Hepatocyte (in vitro differentiated cells): ENCODE data around the gene EFCAB7. TPM values are rescaled to one million over a fixed set of nuclear protein-coding genes. Genes with fewer than 3 reads are reported as not detected.

Experiments used
- DNase-seq: peaks from one replicate; pipeline ENCODE4 v3.0.0-alpha.2; 2016; ENCODE audit warnings: low spot score
- H2AFZ ChIP-seq: fragments of 200-600 bp; sonication (generic); 2 replicates; pipeline ENCODE4 v1.6.0; 2016; ENCODE audit warnings: antibody characterized with exemption, mild to moderate bottlenecking
- H3K27ac ChIP-seq: fragments of 200-600 bp; sonication (generic); 2 replicates; pipeline ENCODE4 v1.5.1; 2016; ENCODE audit warnings: mild to moderate bottlenecking
- H3K27me3 ChIP-seq: fragments of 200-600 bp; sonication (generic); 2 replicates; pipeline ENCODE4 v1.6.1; 2016
- H3K36me3 ChIP-seq: fragments of 200-600 bp; sonication (generic); replicated peaks from 2 replicates; pipeline ENCODE4 v1.5.1; 2016; ENCODE audit warnings: low read depth; ENCODE audit not compliant: insufficient read depth
- H3K4me1 ChIP-seq: fragments of 200-600 bp; sonication (generic); 2 replicates; pipeline ENCODE4 v1.5.1; 2016; ENCODE audit warnings: mild to moderate bottlenecking, moderate library complexity; ENCODE audit not compliant: insufficient read depth
- H3K4me2 ChIP-seq: fragments of 200-600 bp; sonication (generic); 2 replicates; pipeline ENCODE4 v1.6.0; 2016
- H3K4me3 ChIP-seq: fragments of 200-600 bp; sonication (generic); 2 replicates; pipeline ENCODE4 v1.5.1; 2016; ENCODE audit warnings: mild to moderate bottlenecking
- H3K79me2 ChIP-seq: fragments of 200-600 bp; sonication (generic); 2 replicates; pipeline ENCODE4 v1.6.0; 2017; ENCODE audit warnings: mild to moderate bottlenecking
- H3K9me2 ChIP-seq: fragments of 200-600 bp; sonication (generic); replicated peaks from 2 replicates; pipeline ENCODE4 v1.6.0; 2017; ENCODE audit warnings: mild to moderate bottlenecking; ENCODE audit not compliant: insufficient read depth
- H3K9me3 ChIP-seq: fragments of 200-600 bp; sonication (generic); 2 replicates; pipeline ENCODE4 v1.5.1; 2016; ENCODE audit warnings: low read depth, mild to moderate bottlenecking
- H4K20me1 ChIP-seq: fragments of 200-600 bp; sonication (generic); 2 replicates; pipeline ENCODE4 v1.6.0; 2016; ENCODE audit warnings: mild to moderate bottlenecking; ENCODE audit not compliant: insufficient read depth, poor library complexity, severe bottlenecking
- EZH2 ChIP-seq: fragments of 200-600 bp; sonication (generic); IDR thresholded peaks from 2 replicates; pipeline ENCODE4 v1.6.1; 2016; ENCODE audit warnings: antibody characterized with exemption, mild to moderate bottlenecking, borderline replicate concordance
- EZH2phosphoT487 ChIP-seq: fragments of 200-600 bp; sonication (generic); IDR thresholded peaks from one replicate; pipeline ENCODE4 v1.6.1; 2018; ENCODE audit warnings: antibody characterized with exemption, mild to moderate bottlenecking, low read depth, moderate library complexity; ENCODE audit not compliant: unreplicated experiment, severe bottlenecking
- WGBS: methylation state at CpG from one replicate; pipeline ENCODE4 v1.1.6; 2016; ENCODE audit warnings: low lambda C conversion rate; ENCODE audit errors: missing lambda C conversion rate; 5-methylcytosine and 5-hydroxymethylcytosine counted together
- polyA plus RNA-seq: library from polyadenylated mRNA; unstranded; fragments of >200 nt; fragmentation: Nextera tagmentation; extraction: Ambion mirVana; gene quantifications from 2 replicates; pipeline ENCODE4 v1.2.1, GENCODE V29; 2016
- total RNA-seq: library from RNA; depleted of rRNA; stranded (reverse); fragments of >200 nt; gene quantifications from 2 replicates; pipeline ENCODE4 v1.2.3, GENCODE V29; 2014
- TF ChIP-seq, protein P1 (sequence below): fragments of 200-600 bp; sonication (generic); IDR thresholded peaks from 2 replicates; pipeline ENCODE4 v1.5.1; 2016; ENCODE audit warnings: antibody characterized with exemption, mild to moderate bottlenecking; ENCODE audit not compliant: poor library complexity

EFCAB7 gene
- total and polyA plus RNA-seq, 2 experiments from 2014 or later, result 4.3 to 7.9 TPM

DNA sequence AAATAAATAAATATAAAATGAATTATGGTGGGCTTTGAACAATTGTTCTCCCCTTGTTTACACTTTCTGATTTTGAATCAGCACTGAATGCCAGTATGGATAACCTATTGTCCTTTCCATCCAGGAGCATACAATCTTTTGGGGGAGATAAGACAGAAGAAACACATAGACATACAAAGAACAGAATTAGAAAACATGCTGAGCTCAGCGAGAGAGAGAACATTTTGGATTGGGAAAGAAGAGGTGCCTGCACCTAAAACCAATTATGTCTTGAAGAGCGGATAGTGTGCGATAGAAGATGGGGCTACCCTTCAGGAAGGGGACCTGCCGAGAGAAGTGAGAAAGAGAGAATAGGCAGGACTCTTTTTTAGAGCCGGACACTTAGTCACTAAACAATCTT, 76.5 kb downstream of the EFCAB7 start:
- H3K9me2 ChIP-seq, result no peaks in the 10 kb centered on the region
- TF ChIP-seq, protein P1, sequence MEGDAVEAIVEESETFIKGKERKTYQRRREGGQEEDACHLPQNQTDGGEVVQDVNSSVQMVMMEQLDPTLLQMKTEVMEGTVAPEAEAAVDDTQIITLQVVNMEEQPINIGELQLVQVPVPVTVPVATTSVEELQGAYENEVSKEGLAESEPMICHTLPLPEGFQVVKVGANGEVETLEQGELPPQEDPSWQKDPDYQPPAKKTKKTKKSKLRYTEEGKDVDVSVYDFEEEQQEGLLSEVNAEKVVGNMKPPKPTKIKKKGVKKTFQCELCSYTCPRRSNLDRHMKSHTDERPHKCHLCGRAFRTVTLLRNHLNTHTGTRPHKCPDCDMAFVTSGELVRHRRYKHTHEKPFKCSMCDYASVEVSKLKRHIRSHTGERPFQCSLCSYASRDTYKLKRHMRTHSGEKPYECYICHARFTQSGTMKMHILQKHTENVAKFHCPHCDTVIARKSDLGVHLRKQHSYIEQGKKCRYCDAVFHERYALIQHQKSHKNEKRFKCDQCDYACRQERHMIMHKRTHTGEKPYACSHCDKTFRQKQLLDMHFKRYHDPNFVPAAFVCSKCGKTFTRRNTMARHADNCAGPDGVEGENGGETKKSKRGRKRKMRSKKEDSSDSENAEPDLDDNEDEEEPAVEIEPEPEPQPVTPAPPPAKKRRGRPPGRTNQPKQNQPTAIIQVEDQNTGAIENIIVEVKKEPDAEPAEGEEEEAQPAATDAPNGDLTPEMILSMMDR, result no peak
- TF ChIP-seq EZH2phosphoT487 (no peak), EZH2 (no peak)
- H3K27ac ChIP-seq, result no peak overlapping the region
- no peak overlapping the region for H3K4me3 ChIP-seq
- no peaks in the 10 kb centered on the region for H4K20me1 ChIP-seq
- H3K79me2 ChIP-seq, result peaks cover 46% of the 10 kb centered on the region
- no peak for DNase-seq
- no peak overlapping the region for H2AFZ ChIP-seq
- H3K4me1 ChIP-seq, result no peaks in the 10 kb centered on the region
- H3K4me2 ChIP-seq, result no peak overlapping the region
- H3K36me3 ChIP-seq, result no peaks in the 10 kb centered on the region
- 86% methylated on average over 5 of the region's 5 CpGs for WGBS
- no peaks in the 10 kb centered on the region for H3K9me3 ChIP-seq
- H3K27me3 ChIP-seq, result no peaks in the 10 kb centered on the region

DNA sequence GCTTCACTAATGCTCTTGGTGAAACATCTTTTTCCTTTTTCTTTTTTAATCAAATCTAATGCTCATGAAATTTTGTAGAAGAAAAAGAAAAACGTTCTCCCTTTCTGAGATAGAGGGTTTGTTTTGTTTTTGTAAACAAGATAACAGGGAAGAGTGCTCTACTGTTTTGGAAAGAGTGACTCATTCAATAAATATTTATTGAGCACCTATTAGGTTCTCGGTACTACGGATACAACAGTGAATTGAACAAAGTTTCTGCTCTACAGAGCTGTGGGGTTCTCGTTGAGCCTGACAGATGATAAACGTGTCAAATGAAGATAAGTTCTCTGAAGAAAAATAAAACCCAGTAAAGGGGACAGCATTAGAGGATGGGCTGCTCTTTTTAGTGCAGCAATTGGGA, 76.9 kb downstream of the EFCAB7 start:
- no peaks in the 10 kb centered on the region for H4K20me1 ChIP-seq
- H3K4me2 ChIP-seq, result no peak overlapping the region
- H2AFZ ChIP-seq, result no peak overlapping the region
- no peaks in the 10 kb centered on the region for H3K9me3 ChIP-seq
- H3K36me3 ChIP-seq, result no peaks in the 10 kb centered on the region
- no peak for DNase-seq
- no peaks in the 10 kb centered on the region for H3K27me3 ChIP-seq
- H3K9me2 ChIP-seq, result no peaks in the 10 kb centered on the region
- no peak overlapping the region for H3K27ac ChIP-seq
- TF ChIP-seq EZH2phosphoT487 (no peak), EZH2 (no peak)
- TF ChIP-seq, protein P1, result no peak
- peaks cover 41% of the 10 kb centered on the region for H3K79me2 ChIP-seq
- H3K4me3 ChIP-seq, result no peak overlapping the region
- no peaks in the 10 kb centered on the region for H3K4me1 ChIP-seq
- WGBS, result 35% methylated on average over 5 of the region's 5 CpGs

DNA sequence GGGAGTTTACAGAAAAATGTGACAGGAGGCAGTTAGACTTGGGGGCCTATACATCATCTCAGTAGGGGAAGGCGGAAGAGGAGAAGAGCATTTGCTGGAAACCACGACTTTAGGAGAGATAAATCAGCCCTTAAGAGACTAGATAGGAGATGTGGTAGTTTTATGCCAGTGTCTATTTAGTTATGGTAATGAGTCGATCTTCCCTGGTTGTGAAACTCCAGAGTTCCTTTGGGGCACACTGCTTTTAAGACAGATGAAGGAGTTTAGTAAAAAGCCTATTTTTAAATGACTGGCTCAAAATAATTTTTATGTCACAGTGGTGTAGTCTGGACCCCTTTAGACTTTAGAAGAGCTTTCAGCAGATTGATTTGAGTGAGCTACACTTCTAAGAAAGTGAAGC, 77.7 kb downstream of the EFCAB7 start:
- Histone ChIP-seq H3K9me2 (no peaks in the 10 kb centered on the region), H3K79me2 (peaks cover 40% of the 10 kb centered on the region), H3K4me3 (no peak overlapping the region), H3K4me1 (no peaks in the 10 kb centered on the region), H3K9me3 (no peaks in the 10 kb centered on the region), H4K20me1 (no peaks in the 10 kb centered on the region), H3K27ac (no peak overlapping the region), H2AFZ (no peak overlapping the region), H3K36me3 (no peaks in the 10 kb centered on the region), H3K27me3 (no peaks in the 10 kb centered on the region), H3K4me2 (no peak overlapping the region)
- 75% methylated on average over 3 of the region's 3 CpGs for WGBS
- TF ChIP-seq EZH2phosphoT487 (no peak), EZH2 (no peak)
- DNase-seq, result no peak

DNA sequence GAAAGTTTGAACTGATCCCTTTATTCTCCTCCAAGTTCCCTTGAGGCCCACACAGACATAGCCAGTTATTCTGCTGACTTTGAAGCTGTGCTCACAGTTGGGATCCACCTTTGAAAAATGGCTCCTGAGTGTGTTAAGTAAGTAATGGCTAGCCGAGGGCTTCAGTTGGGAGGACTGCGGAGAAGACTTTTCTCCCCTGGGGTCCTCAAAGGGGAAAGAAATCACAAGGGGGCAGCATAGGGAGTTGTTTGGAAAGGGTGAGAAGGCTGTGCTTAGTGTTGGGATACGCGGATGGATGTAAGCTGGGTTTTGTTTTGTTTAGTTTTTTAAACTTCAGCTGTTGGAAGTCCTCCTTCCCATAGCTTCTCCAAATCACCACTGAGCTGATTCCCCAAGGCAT, 78.1 kb downstream of the EFCAB7 start:
- Histone ChIP-seq H3K4me2 (no peak overlapping the region), H4K20me1 (no peaks in the 10 kb centered on the region), H3K9me2 (no peaks in the 10 kb centered on the region), H3K79me2 (peaks cover 39% of the 10 kb centered on the region), H3K36me3 (no peaks in the 10 kb centered on the region), H3K4me3 (no peak overlapping the region), H3K9me3 (no peaks in the 10 kb centered on the region), H3K4me1 (no peaks in the 10 kb centered on the region), H2AFZ (no peak overlapping the region), H3K27me3 (no peaks in the 10 kb centered on the region), H3K27ac (no peak overlapping the region)
- 75% methylated on average over 4 of the region's 4 CpGs for WGBS
- TF ChIP-seq EZH2 (no peak), EZH2phosphoT487 (no peak)
- TF ChIP-seq, protein P1, result no peak
- DNase-seq, result no peak
